ENCODE measurements around the gene GRID2.

Gene GRID2

GRCh38 chr4:92521941-92522340, 218.2 kb downstream of the GRID2 start:
- no peak for DNase-seq (ENCODE audit: low read depth, low spot score)

GRCh38 chr4:92522356-92522755, 218.6 kb downstream of the GRID2 start:
- DNase-seq (ENCODE audit: low read depth, low spot score) = no peak

DNA sequence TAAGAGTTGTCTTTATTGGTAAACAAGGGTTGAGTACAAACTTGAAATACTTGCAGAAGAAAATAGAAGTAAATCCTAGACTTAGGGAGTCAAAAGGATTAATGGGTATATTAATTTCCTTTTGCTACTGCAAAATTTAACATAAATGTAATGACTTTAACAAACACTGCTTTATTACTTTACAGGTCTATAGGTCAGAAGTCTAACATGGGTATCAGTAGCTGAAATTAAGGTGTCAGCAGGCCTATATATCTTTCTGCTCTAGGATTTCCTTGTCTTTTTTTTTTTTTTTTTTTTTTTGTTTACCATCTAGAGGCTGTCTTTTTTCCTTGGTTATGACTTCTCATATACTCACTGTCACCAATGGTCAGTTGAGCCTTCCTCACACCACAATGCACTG, 220.4 kb downstream of the GRID2 start:
- no peak for DNase-seq (ENCODE audit: low read depth, low spot score)

DNA sequence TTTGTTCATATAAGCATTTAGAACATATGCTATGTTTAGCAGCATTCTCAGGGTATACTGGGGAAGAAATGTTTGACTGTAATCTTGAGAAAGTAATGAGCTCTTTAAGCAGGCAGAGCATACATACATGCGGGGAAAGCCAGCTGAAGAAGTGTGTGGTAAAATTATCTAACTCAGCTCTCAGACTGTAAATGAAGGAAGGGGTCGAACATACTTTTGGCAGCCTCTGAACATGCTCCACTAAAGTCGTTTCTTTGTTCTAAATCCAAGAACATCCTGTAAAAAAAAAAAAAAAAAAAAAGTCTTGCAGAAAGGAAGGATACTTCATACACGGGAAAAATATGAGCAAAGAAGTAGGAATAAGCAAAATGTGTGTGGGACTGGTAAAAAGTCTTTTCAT, 224.8 kb downstream of the GRID2 start:
- DNase-seq (ENCODE audit: low read depth, low spot score) = no peak

DNA sequence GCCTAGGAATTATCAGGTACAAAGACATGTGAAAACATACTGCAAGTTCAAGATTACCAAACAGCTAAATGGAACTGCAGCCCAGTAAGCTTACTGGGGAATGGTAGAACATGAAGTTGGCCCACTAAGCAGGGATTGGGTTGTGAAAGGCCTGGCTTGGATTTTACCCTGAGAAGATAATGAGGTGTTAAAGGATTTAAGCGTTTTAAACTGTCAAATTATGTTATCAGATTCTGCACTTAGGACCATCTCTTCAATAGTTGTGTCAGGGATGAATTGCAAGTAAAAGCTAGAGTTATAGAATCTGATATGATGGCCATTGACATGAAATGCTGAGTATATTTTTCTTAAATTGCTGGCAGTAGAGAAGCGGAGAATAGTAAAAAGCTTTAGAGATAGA, 225.7 kb downstream of the GRID2 start:
- DNase-seq (ENCODE audit: low read depth, low spot score) = no peak

DNA sequence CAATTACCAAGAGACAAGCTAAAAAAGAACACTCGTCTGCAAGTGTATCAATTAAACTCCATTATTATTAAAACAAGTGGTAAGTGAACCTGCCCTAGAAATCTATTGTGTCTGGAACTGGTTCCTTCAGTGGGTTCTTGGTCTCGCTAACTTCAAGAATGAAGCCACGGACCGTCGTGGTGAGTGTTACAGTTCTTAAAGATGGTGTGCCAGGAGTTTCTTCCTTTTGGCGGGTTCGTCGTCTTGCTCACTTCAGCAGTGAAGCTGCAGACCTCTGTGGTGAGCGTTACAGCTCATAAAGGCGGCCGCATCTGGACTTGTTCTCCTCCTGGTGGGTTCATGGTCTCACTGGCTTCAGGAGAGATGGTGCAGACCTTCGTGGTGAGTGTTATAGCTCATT, 231.8 kb downstream of the GRID2 start:
- DNase-seq (ENCODE audit: low read depth, low spot score) = no peak

DNA sequence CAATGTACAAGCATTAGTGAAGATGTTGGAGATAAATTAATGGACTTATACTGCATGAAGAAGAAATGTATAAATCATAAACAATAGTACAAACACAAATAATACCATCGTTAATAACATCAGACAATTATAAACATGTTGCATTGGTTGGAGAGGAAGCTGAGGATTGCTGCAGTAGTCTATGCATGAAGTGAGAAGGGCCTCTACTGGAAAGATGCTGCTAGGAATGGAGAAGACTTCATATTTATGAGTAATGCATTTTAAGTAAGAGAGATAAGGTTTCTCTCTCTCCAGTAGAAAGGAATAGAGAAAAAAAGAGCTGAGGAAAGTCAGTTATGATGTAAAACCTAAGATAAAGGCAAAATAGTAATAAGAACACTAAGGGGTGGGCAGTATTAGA, 247.8 kb downstream of the GRID2 start:
- no peak for DNase-seq (ENCODE audit: low read depth, low spot score)

DNA sequence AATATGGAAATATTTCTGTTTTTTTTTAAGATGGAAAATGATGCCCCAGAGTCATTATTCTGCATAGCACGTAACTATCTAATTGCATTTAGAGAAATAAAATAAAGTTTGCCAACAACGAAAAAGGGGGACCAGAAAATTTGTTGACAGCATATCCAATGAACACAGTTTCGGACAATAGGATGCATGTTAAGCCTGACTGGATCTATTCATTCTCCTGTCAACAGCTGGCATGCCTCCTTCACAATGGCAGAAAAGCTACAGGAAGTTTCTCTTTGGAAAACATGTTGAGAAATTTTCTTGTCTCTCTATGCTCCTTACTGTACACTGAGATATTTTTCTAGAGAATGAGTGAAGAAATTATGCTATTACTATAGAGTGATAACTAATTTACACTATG, 262.5 kb downstream of the GRID2 start:
- no peak for DNase-seq (ENCODE audit: low read depth, low spot score)

DNA sequence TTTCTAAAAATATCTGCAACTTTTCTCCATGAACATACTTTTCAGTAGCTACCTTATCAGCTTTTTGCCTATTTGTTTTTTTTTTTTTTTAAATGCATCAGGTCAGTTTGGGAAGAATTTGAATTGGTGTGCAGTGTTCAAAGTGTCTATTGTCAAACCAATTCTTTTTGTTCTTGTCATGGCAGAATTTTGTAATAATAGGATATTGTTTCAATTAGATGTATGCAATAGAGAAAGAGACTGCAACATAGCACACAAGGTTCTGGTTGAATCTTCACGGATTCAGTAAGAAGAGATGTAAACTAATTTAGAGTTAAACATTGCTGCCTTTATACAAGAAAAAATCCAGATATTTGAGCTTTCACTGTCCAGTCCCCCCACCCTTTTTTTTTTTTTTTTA, 277.1 kb downstream of the GRID2 start:
- no peak for DNase-seq (ENCODE audit: low read depth, low spot score)

DNA sequence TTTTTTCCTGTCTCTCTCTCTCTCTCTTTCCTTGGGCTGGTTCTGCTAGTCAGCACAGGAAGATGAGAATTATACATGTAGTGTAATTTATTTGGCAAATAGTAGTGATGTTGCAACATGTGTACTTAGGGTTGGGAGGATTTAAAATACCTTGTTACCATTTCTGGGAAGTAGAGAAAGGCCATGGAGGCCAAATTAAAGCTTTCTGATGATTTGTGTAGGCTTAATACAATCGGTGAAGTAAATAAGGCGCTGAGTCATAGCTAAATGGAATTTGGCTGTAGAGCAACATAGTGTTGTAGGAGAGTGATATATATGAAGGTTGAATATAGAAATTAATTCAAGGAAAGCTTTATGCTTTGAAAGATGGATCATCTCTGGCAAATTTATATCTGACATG, 295.3 kb downstream of the GRID2 start:
- no peak for DNase-seq (ENCODE audit: low read depth, low spot score)

DNA sequence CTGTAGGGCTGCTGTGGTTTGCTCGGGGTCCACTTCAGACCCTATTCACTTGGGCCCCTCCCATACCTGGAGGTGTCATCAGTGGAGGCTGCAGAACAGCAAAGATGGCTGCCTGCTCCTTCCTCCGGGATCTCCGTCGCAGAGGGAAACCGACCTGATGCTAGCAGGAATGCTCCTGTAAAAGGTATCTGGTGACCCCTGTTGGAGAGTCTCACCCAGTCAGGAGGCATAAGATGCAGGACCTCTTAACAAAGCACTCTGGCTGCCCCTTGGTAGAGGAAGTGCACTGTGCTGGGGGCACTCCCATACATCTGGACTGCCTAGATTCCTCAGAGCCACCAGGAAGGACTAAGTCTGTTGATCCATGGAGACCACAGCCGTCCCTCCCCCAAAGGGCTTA, 296.9 kb downstream of the GRID2 start:
- no peak for DNase-seq (ENCODE audit: low read depth, low spot score)

DNA sequence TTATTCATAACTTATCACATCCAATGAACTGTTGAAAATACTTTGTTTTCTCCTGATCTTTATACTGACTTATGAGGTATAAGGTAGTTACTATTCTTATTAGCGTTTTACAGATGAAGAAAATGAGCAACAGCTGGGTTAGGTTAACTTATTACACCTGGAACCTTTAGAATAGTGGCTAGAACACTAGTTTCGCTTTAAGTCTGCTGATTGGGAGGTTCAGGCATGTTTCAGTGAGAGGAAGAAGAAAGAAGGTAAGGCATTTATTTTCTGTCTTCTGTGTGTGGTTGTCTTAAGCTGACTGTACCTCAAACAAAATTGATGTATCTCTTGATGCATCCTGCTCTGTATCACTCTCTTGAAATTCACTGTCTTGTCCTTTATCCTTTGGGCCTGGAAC, 302.5 kb downstream of the GRID2 start:
- no peak for DNase-seq (ENCODE audit: low read depth, low spot score)

- DNase-seq (ENCODE audit: low read depth, low spot score) = no peak
Observed at GRCh38 chr4:92615049-92615448, 311.3 kb downstream of the GRID2 start.

DNA sequence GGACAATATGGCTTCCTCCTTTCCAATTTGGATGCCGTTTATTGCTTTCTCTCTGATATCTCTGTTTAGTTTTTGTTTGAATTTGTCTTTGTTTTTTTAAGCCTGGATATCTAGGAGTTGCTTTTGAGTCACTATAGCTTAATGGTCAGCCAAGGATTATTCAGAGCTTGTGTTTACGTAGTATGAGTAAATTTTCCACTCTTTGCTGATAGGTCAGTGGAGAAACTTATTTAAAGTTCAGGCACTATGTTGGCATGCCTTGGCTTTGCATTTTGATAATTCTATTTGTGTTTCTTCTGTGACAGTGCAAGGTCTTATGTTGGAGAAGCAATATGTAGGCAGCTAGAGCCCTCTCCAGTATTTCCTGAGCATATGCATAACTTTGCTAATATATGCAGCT, 315.2 kb downstream of the GRID2 start:
- DNase-seq (ENCODE audit: low read depth, low spot score) = no peak

GRCh38 chr4:92629302-92629701, 325.5 kb downstream of the GRID2 start:
- DNase-seq (ENCODE audit: low read depth, low spot score) = no peak

DNA sequence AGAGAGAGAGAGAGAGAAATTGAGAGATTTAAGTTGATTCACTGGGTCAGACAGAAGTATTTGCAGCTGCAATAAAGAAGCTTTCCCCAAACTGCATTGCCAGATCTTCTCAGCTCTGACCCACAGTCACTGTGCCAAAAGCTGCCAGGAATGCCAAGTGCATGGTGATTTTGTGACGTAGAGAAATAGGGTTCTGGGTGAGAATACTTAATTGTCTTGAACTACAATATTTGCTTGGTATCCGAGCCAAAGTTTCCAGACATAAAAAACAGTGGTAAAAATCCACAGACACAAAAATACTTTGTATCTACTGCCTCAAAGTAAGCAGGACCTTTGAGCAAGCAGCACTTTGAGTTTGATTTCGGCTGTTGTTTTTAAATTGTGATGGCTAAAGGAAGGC, 331.1 kb downstream of the GRID2 start:
- DNase-seq (ENCODE audit: low read depth, low spot score) = no peak

GRCh38 chr4:92636038-92636806, 332.5 kb downstream of the GRID2 start:
- DNase-seq (ENCODE audit: low read depth, low spot score) = no peak

GRCh38 chr4:92641409-92641808, 337.6 kb downstream of the GRID2 start:
- no peak for DNase-seq (ENCODE audit: low read depth, low spot score)

DNA sequence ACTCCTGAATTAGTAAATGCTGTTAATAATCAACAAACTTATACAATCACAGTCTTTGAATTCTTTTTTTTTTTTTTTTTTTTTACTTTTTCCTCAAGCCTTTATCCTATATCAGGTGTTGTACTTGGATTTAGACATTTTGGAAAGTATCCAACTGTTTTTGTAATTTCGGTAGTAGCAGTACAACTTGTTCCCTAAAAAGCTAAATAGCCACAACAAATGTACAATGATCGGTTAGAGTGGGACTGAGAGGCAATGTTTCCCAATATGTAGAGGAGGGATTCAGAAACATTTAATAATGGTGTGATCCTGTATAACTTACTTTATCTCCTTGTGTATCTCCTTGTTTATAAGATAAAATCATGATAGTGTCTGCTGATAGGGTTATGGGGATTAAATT, 343.1 kb downstream of the GRID2 start:
- DNase-seq (ENCODE audit: low read depth, low spot score) = no peak

DNA sequence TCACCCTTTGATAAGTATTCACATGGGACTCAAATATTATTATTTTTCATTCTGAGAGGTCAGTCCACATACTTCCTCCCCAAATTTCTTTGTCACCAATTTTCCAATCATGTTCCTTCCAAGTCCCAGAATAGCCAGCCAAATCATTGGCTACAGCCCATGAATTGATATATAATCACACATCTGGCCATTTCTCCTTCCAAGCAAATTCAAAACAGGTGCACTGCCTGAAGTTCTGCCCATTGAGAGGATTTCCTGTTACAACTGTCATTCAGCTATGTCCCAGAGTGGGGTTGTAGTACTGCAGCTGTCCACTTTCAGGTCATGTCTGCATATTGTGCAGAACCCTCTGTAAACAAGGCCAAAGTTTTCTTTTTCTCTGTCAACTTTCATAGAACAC, 347.8 kb downstream of the GRID2 start:
- no peak for DNase-seq (ENCODE audit: low read depth, low spot score)

DNA sequence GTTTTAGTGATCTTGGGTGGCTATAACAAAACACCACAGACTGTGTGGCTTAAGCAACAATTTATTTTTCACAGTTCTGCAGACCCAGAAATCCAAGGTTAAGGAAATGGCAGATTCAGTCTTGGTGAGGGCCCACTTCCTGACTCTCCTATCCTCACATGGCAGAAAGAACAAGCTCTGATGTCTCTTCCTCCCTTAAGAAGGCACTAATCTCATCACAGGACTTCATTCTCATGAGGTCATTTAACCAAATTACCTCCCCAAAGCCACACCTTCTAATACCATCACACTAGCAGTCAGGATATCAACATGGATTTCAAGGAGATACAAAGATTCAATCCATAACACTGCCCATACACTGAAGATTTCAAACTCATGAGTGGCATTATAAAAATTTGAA, 350.3 kb downstream of the GRID2 start:
- DNase-seq (ENCODE audit: low read depth, low spot score) = no peak

DNA sequence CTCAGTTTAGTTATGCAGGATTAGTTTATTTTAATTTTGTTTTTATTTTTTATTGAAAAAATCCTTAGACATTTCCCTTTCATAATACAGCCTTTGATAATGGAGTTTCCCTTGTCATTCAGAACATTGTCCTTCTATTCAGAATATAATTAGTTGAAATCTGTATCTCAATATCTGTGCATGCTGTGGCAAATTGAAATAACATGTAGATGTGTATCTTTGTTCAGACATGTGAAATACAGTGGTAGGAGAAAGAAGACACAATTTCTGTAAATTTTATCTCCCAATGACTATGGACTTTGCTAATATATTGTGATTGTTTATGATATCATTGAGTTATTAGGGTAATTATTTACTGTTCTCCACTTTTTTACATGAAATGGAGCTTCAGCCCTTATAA, 353.9 kb downstream of the GRID2 start:
- no peak for DNase-seq (ENCODE audit: low read depth, low spot score)

- DNase-seq (ENCODE audit: low read depth, low spot score) = no peak
Observed at GRCh38 chr4:92658318-92658717, 354.6 kb downstream of the GRID2 start.

GRCh38 chr4:92677805-92678204, 374.0 kb downstream of the GRID2 start:
- no peak for DNase-seq (ENCODE audit: low read depth, low spot score)
